SK-N-SH (cell line): ENCODE measurements around the gene P3R3URF. TPM values are rescaled to one million over a fixed set of nuclear protein-coding genes. Genes with fewer than 3 reads are reported as not detected.

Experiments
- CTCF ChIA-PET: fragments of 300-600, 350-600 bp; formaldehyde crosslinking; extraction: SDS; loops from one replicate; lab custom pipeline; 2021; lab: Yijun Ruan, JAX
- POLR2A ChIA-PET: fragments of 350-600 bp; sonication (Branson Sonifier 250); formaldehyde crosslinking; extraction: SDS; loops from one replicate; lab custom pipeline; 2020; ENCODE audit warnings: antibody characterized with exemption, inconsistent platforms; lab: Yijun Ruan, JAX
- DNase-seq: peaks from one replicate; pipeline ENCODE4 v3.0.0; 2012
- H2AFZ ChIP-seq: fragments of 200-600 bp; sonication (generic); 2 replicates; pipeline ENCODE4 v1.8.1; 2016; ENCODE audit warnings: antibody characterized with exemption, mild to moderate bottlenecking, low read depth
- H3F3A ChIP-seq: fragments of 200-600 bp; sonication (generic); replicated peaks from 2 replicates; pipeline ENCODE3; 2016; ENCODE audit warnings: antibody characterized with exemption, mild to moderate bottlenecking; ENCODE audit not compliant: insufficient read depth
- H3K27ac ChIP-seq, 2 experiments: fragments of 200-500 bp in 1 of 2; fragments of 200-600 bp in 1 of 2; sonication (Bioruptor generic) in 1 of 2; sonication (generic), shearing (Covaris generic) in 1 of 2; 2 replicates each; pipeline versions ENCODE4 v1.5.1 to v1.6.1; 2014 to 2016; ENCODE audit warnings: low read depth in 2 of 2, inconsistent platforms in 1 of 2, low read length in 1 of 2, mild to moderate bottlenecking in 1 of 2, mixed read lengths in 1 of 2
- H3K27me3 ChIP-seq: fragments of 200-600 bp; sonication (generic), shearing (Covaris generic); 2 replicates; pipeline ENCODE4 v1.6.1; 2016; ENCODE audit warnings: mixed run types; ENCODE audit not compliant: insufficient read depth
- H3K36me3 ChIP-seq, 2 experiments: fragments of 200-500 bp in 1 of 2; fragments of 200-600 bp in 1 of 2; sonication (Bioruptor generic) in 1 of 2; sonication (generic) in 1 of 2; replicated peaks in 1 of 2; 2 replicates each; pipeline versions ENCODE3 to v1.5.1; 2014 to 2016; ENCODE audit warnings: low read length in 1 of 2, mild to moderate bottlenecking in 1 of 2; ENCODE audit not compliant: insufficient read depth in 2 of 2, control insufficient read depth in 1 of 2
- H3K4me1 ChIP-seq, 2 experiments: fragments of 200-500 bp in 1 of 2; fragments of 200-600 bp in 1 of 2; sonication (Bioruptor generic) in 1 of 2; sonication (generic), shearing (Covaris generic) in 1 of 2; 2 replicates each; pipeline versions ENCODE4 v1.5.1 to v1.6.1; 2014 to 2016; ENCODE audit warnings: low read depth in 1 of 2, low read length in 1 of 2, mixed run types in 1 of 2; ENCODE audit not compliant: insufficient read depth in 2 of 2, control insufficient read depth in 1 of 2
- H3K4me2 ChIP-seq: fragments of 200-600 bp; sonication (generic), shearing (Covaris generic); 2 replicates; pipeline ENCODE4 v1.6.1; 2017; ENCODE audit warnings: mixed run types
- H3K4me3 ChIP-seq, 2 experiments: fragments of 200-500 bp in 1 of 2; fragments of 200-600 bp in 1 of 2; sonication (Bioruptor generic) in 1 of 2; sonication (generic), shearing (Covaris generic) in 1 of 2; 2 replicates each; pipeline versions ENCODE4 v1.5.1 to v1.8.1; 2014 to 2016; ENCODE audit warnings: low read depth in 2 of 2, inconsistent platforms in 1 of 2, low read length in 1 of 2, mild to moderate bottlenecking in 1 of 2, mixed read lengths in 1 of 2, moderate library complexity in 1 of 2
- H3K79me2 ChIP-seq: fragments of 200-600 bp; sonication (generic); 2 replicates; pipeline ENCODE4 v1.8.1; 2017; ENCODE audit warnings: mild to moderate bottlenecking; ENCODE audit not compliant: insufficient read depth
- H3K9ac ChIP-seq: fragments of 200-600 bp; sonication (generic); 2 replicates; pipeline ENCODE4 v1.6.1; 2017; ENCODE audit warnings: mixed run types
- H3K9me2 ChIP-seq: fragments of 200-600 bp; sonication (generic); 2 replicates; pipeline ENCODE4 v1.6.1; 2017; ENCODE audit warnings: mixed run types
- H3K9me3 ChIP-seq: fragments of 200-600 bp; sonication (generic); 2 replicates; pipeline ENCODE4 v1.6.1; 2017; ENCODE audit warnings: mixed run types, mild to moderate bottlenecking, moderate library complexity
- H4K20me1 ChIP-seq: fragments of 200-600 bp; sonication (generic); 2 replicates; pipeline ENCODE4 v1.6.1; 2017; ENCODE audit warnings: mild to moderate bottlenecking, mixed run types; ENCODE audit not compliant: insufficient read depth
- CHD2 ChIP-seq: fragments of 150-350 bp; IDR thresholded peaks from 2 replicates; pipeline ENCODE4 v1.6.1; 2018; ENCODE audit warnings: low read length; ENCODE audit not compliant: partially characterized antibody
- ELF1 ChIP-seq: IDR thresholded peaks from 2 replicates; pipeline ENCODE4 v1.4.0; 2012
- EP300 ChIP-seq, 2 experiments: IDR thresholded peaks; 2 replicates each; pipeline versions ENCODE4 v1.4.0 to v1.6.1; 2012; ENCODE audit warnings: borderline replicate concordance in 1 of 2, low read depth in 1 of 2, low read length in 1 of 2
- EZH2phosphoT487 ChIP-seq: fragments of 200-600 bp; sonication (generic); IDR thresholded peaks from 2 replicates; pipeline ENCODE4 v1.6.1; 2017; ENCODE audit warnings: low read depth, mixed run types, mild to moderate bottlenecking, antibody characterized with exemption, moderate library complexity, borderline replicate concordance
- FOSL2 ChIP-seq: IDR thresholded peaks from 2 replicates; pipeline ENCODE4 v1.4.0; 2012; ENCODE audit warnings: low read depth, mild to moderate bottlenecking, moderate library complexity, borderline replicate concordance
- FOXJ3 ChIP-seq: sonication (generic); formaldehyde crosslinking; IDR thresholded peaks from 2 replicates; pipeline ENCODE4 v1.5.1; 2020; ENCODE audit warnings: mild to moderate bottlenecking, missing genetic modification reagents
- FOXM1 ChIP-seq: IDR thresholded peaks from 2 replicates; pipeline ENCODE4 v1.4.0; 2012; ENCODE audit warnings: low read depth, mild to moderate bottlenecking
- GABPA ChIP-seq: IDR thresholded peaks from 2 replicates; pipeline ENCODE4 v1.4.0; 2012; ENCODE audit warnings: low read depth, mild to moderate bottlenecking
- JUND ChIP-seq: IDR thresholded peaks from 2 replicates; pipeline ENCODE4 v1.4.0; 2012
- NFIC ChIP-seq: IDR thresholded peaks from 2 replicates; pipeline ENCODE4 v1.4.0; 2012; ENCODE audit warnings: borderline replicate concordance
- NRF1 ChIP-seq: IDR thresholded peaks from 2 replicates; pipeline ENCODE4 v1.6.1; 2012; ENCODE audit warnings: low read depth, mild to moderate bottlenecking, low read length
- RAD21 ChIP-seq: IDR thresholded peaks from 2 replicates; pipeline ENCODE4 v1.6.1; 2012; ENCODE audit warnings: mild to moderate bottlenecking, low read length
- RCOR1 ChIP-seq: fragments of 150-350 bp; IDR thresholded peaks from 2 replicates; pipeline ENCODE4 v1.6.1; 2017; ENCODE audit warnings: antibody characterized with exemption, low read length
- TAF1 ChIP-seq: IDR thresholded peaks from 2 replicates; pipeline ENCODE4 v1.6.1; 2012; ENCODE audit warnings: low read depth, mild to moderate bottlenecking, low read length, moderate library complexity, borderline replicate concordance
- TCF12 ChIP-seq: IDR thresholded peaks from 2 replicates; pipeline ENCODE4 v1.4.0; 2012
- TEAD4 ChIP-seq: IDR thresholded peaks from 2 replicates; pipeline ENCODE4 v1.4.0; 2012; ENCODE audit warnings: mild to moderate bottlenecking, borderline replicate concordance; ENCODE audit not compliant: insufficient read depth
- YY1 ChIP-seq: IDR thresholded peaks from 2 replicates; pipeline ENCODE4 v1.4.0; 2012; ENCODE audit warnings: low read depth, mild to moderate bottlenecking
- WGBS: methylation state at CpG from one replicate; pipeline ENCODE4 v1.1.6; 2017; ENCODE audit warnings: low lambda C conversion rate; 5-methylcytosine and 5-hydroxymethylcytosine counted together
- polyA plus RNA-seq, 3 experiments: library from polyadenylated mRNA; depleted of rRNA; stranded (reverse); fragments of >200 nt; gene quantifications; 2 replicates each; pipeline ENCODE4 v1.2.3, GENCODE V29; 2012
- TF ChIP-seq, protein P1 (sequence below): IDR thresholded peaks from 2 replicates; pipeline ENCODE4 v1.4.0; 2012; ENCODE audit warnings: low read depth
- TF ChIP-seq, protein P2 (sequence below): IDR thresholded peaks from 2 replicates; pipeline ENCODE4 v1.4.0; 2012; ENCODE audit warnings: low read depth, borderline replicate concordance
- TF ChIP-seq, protein P3 (sequence below): IDR thresholded peaks from 2 replicates; pipeline ENCODE4; 2012
- TF ChIP-seq, protein P4 (sequence below): fragments of 150-350 bp; IDR thresholded peaks from 2 replicates; pipeline ENCODE4 v1.6.1; 2016; ENCODE audit warnings: mild to moderate bottlenecking, low read depth, low read length
- TF ChIP-seq, protein P5 (sequence below): fragments of 150-350 bp; IDR thresholded peaks from 2 replicates; pipeline ENCODE4 v1.6.1; 2017; ENCODE audit warnings: antibody characterized with exemption, low read length, low read depth, borderline replicate concordance

P3R3URF gene
- polyA plus RNA-seq, 1 of the 3 experiments (the other 2 are of a cell fraction) = not detected

DNA sequence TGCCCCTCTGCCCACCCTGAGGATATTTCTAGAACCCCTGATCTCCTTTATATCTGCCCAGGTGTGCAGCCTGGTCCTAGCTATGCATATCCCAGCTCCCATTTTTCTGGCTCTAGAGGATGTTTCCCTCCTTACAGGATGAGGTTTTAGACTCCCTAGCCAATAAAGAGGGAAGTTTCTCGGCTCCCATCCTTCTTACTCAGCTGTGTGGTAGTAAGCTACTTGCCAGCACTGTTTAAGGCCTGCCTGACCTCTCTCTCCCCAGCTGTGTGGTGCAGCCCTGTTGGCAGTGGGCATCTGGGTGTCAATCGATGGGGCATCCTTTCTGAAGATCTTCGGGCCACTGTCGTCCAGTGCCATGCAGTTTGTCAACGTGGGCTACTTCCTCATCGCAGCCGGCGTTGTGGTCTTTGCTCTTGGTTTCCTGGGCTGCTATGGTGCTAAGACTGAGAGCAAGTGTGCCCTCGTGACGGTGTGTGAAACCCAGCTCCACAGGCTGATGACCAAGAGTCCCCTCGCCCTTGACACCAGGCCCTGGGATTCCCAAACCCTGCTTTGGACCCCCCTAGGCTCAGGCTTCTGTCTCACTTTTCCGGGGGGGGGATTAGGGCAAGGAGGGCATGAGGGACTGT is 7.8 kb upstream of the P3R3URF start:
- Histone ChIP-seq H2AFZ (no peak overlapping the region), H3K4me1 (peaks cover 26 to 28% of the 10 kb centered on the region in 2 experiments; a peak in 3 of 4 replicates), H4K20me1 (no peaks in the 10 kb centered on the region), H3K27ac (peak overlapping the region; percentile 83 to 97), H3K79me2 (no peaks in the 10 kb centered on the region), H3K4me3 (no peak overlapping the region), H3K36me3 (peaks cover 3 to 17% of the 10 kb centered on the region in 2 experiments), H3K27me3 (no peaks in the 10 kb centered on the region), H3K4me2 (peak overlapping the region; percentile 37), H3K9ac (peak overlapping the region; percentile 64), H3F3A (peaks cover 21% of the 10 kb centered on the region), H3K9me2 (no peaks in the 10 kb centered on the region), H3K9me3 (no peaks in the 10 kb centered on the region)
- ChIA-PET POLR2A (no interaction called here), CTCF (interaction anchor here (1.3 to 5.0 kb wide), 2 partner anchors 40 to 148 kb away, joined by 5 to 57 read pairs; no protein-coding TSS in a partner anchor)
- no peak for DNase-seq
- WGBS = 85% methylated on average over 11 of the region's 12 CpGs
- TF ChIP-seq FOXJ3 (CRISPR knock-in tag) (no peak), FOXM1 (no peak), ELF1 (no peak), EP300 (IDR thresholded peaks at IDR 0.05; ENCODE audit: borderline replicate concordance in 1 of 2, low read depth in 1 of 2, low read length in 1 of 2) (no peak)

DNA sequence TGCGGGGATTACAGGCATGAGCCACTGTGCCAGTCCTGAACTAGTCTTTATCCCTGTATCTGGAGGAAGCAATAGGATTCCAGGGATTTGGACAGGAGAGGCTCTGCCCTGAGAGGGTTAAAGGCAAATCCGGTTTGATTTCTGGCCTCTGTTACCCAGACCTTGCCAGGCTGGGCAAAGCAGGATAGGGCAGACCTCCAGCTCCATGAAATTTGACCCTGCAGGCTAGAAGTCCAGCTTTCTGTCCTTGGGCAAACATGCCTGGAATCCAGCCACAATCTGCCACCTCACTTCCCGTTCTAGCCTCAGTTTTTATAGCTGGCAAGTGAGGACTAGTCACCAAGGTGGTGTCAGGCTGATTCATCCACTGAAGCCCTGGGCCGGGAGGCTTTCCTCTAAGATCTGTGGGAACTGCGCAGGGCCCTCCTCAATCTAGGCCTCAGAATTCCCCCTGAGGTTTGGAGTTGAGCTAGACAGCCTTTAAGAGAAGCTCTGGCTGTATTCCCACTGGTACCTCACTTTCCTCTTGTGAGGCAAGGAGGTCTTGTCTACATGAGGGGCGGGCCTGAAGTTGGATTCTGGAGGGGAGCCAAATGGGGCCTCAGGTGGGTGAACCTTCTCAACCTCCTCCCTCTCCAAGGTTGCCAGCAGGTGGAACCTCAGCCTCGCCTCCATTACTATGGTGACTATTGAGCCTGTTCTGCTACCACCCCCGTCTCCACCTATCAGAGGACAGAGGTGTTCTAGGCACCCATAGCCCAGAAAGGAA is 7.0 kb upstream of the P3R3URF start:
- Histone ChIP-seq H4K20me1 (no peaks in the 10 kb centered on the region), H3K79me2 (no peaks in the 10 kb centered on the region), H3K9ac (peak overlapping the region; percentile 64), H3K4me3 (no peak overlapping the region), H3K4me2 (peak overlapping the region; percentile 42), H2AFZ (peak overlapping the region; percentile 37; the same call in 1 of the 2 replicates), H3K9me2 (no peaks in the 10 kb centered on the region), H3K4me1 (peaks cover 26 to 28% of the 10 kb centered on the region in 2 experiments; a peak in 3 of 4 replicates), H3K27ac (peak overlapping the region; percentile 83 to 97), H3F3A (peaks cover 21% of the 10 kb centered on the region), H3K27me3 (no peaks in the 10 kb centered on the region), H3K9me3 (no peaks in the 10 kb centered on the region), H3K36me3 (peaks cover 0 to 11% of the 10 kb centered on the region in 2 experiments)
- POLR2A ChIA-PET = no interaction called here
- CTCF ChIA-PET = interaction anchor here (1.3 to 5.0 kb wide), 3 partner anchors 40 to 270 kb away, joined by 3 to 57 read pairs (median 5); no protein-coding TSS in a partner anchor
- DNase-seq = no peak
- 29% methylated on average over 7 of the region's 8 CpGs for WGBS
- TF ChIP-seq ELF1 = peak; percentile 54
- TF ChIP-seq, protein P1, sequence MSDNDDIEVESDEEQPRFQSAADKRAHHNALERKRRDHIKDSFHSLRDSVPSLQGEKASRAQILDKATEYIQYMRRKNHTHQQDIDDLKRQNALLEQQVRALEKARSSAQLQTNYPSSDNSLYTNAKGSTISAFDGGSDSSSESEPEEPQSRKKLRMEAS = peak; percentile 83
- TF ChIP-seq RAD21 = no peak
- TF ChIP-seq EP300 (IDR thresholded peaks at IDR 0.05; ENCODE audit: borderline replicate concordance in 1 of 2, low read depth in 1 of 2, low read length in 1 of 2) = peak; percentile 21 to 78; a peak in 2 of 4 replicates
- TF ChIP-seq FOXM1 = no peak
- peak; percentile 87 for TF ChIP-seq JUND
- TF ChIP-seq, protein P2, sequence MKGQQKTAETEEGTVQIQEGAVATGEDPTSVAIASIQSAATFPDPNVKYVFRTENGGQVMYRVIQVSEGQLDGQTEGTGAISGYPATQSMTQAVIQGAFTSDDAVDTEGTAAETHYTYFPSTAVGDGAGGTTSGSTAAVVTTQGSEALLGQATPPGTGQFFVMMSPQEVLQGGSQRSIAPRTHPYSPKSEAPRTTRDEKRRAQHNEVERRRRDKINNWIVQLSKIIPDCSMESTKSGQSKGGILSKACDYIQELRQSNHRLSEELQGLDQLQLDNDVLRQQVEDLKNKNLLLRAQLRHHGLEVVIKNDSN = no peak
- TF ChIP-seq, protein P3, sequence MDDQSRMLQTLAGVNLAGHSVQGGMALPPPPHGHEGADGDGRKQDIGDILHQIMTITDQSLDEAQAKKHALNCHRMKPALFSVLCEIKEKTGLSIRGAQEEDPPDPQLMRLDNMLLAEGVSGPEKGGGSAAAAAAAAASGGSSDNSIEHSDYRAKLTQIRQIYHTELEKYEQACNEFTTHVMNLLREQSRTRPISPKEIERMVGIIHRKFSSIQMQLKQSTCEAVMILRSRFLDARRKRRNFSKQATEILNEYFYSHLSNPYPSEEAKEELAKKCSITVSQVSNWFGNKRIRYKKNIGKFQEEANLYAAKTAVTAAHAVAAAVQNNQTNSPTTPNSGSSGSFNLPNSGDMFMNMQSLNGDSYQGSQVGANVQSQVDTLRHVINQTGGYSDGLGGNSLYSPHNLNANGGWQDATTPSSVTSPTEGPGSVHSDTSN = peak; percentile 67
- peak; percentile 96 for TF ChIP-seq FOSL2
- peak; percentile 19; the same call in 1 of the 2 replicates for TF ChIP-seq RCOR1
- peak; percentile 96 for TF ChIP-seq NFIC
- no peak for TF ChIP-seq EZH2phosphoT487
- TF ChIP-seq CHD2 = no peak
- TF ChIP-seq, protein P4, sequence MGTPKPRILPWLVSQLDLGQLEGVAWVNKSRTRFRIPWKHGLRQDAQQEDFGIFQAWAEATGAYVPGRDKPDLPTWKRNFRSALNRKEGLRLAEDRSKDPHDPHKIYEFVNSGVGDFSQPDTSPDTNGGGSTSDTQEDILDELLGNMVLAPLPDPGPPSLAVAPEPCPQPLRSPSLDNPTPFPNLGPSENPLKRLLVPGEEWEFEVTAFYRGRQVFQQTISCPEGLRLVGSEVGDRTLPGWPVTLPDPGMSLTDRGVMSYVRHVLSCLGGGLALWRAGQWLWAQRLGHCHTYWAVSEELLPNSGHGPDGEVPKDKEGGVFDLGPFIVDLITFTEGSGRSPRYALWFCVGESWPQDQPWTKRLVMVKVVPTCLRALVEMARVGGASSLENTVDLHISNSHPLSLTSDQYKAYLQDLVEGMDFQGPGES = no peak
- TF ChIP-seq TAF1 = peak; percentile 54; the same call in 1 of the 2 replicates
- TF ChIP-seq NRF1 = peak; percentile 38; the same call in 1 of the 2 replicates
- TF ChIP-seq TCF12 = peak; percentile 91
- TF ChIP-seq, protein P5, sequence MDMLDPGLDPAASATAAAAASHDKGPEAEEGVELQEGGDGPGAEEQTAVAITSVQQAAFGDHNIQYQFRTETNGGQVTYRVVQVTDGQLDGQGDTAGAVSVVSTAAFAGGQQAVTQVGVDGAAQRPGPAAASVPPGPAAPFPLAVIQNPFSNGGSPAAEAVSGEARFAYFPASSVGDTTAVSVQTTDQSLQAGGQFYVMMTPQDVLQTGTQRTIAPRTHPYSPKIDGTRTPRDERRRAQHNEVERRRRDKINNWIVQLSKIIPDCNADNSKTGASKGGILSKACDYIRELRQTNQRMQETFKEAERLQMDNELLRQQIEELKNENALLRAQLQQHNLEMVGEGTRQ = no peak
- no peak for TF ChIP-seq YY1
- peak; percentile 85 for TF ChIP-seq TEAD4
- TF ChIP-seq GABPA = peak; percentile 49; the same call in 1 of the 2 replicates
